Measurements from ENCODE around the gene IL24. TPM values are rescaled to one million over a fixed set of nuclear protein-coding genes. Genes with fewer than 3 reads are reported as not detected.
"Not testable (repeated sequence)": the region's sequence is repeated elsewhere in the genome, so short reads cannot be mapped to it uniquely, and the experiment has no call there.

Gene IL24, protein sequence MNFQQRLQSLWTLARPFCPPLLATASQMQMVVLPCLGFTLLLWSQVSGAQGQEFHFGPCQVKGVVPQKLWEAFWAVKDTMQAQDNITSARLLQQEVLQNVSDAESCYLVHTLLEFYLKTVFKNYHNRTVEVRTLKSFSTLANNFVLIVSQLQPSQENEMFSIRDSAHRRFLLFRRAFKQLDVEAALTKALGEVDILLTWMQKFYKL
- not detected for total RNA-seq

GRCh38 chr1:206897175-206897574, at the start of gene IL24:
IL24 (plus strand) TSS chr1:206897443; CDS start chr1:206897833, 390 bp downstream.
- no peak for DNase-seq (ENCODE audit: low spot score)

DNA sequence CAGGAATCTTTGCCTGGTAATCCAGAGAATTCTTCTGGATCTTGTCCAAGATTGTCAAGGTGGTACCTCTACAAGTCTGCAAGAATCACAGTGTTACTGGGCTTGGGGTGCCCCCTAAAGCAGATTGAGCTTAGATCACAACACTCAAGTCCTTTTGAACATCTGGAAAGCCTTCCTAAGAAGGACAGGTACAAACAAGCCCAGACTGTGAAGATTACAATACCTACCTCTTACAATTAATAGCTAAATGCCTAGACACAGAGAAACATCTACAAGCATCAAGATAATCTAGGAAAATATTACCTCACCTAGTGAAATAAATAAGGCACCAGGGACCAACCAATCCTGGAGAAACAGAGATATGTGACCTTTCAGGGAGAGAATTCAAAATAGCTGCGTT, 49.3 kb upstream of the IL24 start:
- no peak for DNase-seq (ENCODE audit: low spot score)

GRCh38 chr1:206850401-206850800, 46.8 kb upstream of the IL24 start:
- no peak for DNase-seq (ENCODE audit: low spot score)

GRCh38 chr1:206851341-206852010, 45.8 kb upstream of the IL24 start:
- no peak for DNase-seq (ENCODE audit: low spot score)

- not testable (repeated sequence) for DNase-seq (ENCODE audit: low spot score)
Measured at GRCh38 chr1:206852662-206853061, 44.6 kb upstream of the IL24 start.

- not testable (repeated sequence) for DNase-seq (ENCODE audit: low spot score)
Measured at GRCh38 chr1:206853696-206854095, 43.5 kb upstream of the IL24 start.

DNA sequence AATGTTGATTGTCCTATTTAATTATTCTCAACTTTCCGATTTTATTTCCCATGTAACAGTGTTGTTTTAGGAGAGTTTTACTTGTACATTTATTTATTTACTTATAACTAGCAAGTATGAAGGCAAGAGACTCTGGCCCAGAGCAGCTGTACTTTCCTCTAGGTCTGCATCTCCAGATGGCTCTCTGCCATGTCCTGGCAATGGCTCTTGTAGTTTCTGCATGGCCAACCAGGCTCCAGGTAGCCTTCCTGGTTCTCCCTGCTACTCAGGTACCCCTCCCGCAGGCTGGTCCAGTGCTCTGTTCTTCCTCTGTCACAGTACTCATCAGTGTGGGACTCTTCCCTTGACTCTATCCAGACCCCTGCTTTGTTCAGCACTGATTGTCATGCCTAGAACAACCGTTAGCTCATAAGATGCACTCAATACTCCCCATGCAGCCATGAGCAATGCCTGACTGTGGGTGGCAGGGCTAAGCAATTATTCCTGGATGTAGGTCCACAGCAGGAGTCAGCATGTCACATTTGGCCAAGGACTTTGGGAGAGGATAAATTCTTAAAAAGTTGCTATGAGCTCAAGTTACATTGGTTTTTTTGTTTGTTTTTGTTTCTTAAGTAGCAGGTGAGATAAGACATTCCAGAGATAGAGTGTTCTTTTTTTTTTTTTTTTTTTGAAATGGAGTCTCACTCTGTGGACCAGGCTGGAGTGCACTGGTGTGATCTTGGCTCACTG, 42.7 kb upstream of the IL24 start:
- no peak for DNase-seq (ENCODE audit: low spot score)

DNA sequence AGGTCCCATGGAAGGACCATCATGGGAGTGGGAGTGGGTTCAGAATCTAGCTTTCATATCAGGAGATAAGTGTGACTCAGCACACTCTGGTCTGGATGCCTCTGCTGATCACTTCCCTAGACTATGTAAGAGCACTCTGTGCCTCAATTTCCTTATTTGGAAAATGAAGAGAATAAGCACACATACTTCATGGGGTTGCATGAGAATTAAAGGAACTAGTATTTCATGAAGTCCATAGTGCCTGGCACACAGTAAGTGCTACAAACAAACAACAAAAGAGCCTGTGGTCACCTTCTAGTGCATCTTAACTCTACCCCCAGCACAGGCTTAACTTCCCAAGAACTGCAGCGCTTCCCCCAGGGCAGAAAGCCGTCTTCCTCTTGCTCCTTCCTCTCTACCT, 41.4 kb upstream of the IL24 start:
- DNase-seq (ENCODE audit: low spot score): no peak

- DNase-seq (ENCODE audit: low spot score): no peak
Measured at GRCh38 chr1:206856674-206857464, 40.4 kb upstream of the IL24 start.

DNA sequence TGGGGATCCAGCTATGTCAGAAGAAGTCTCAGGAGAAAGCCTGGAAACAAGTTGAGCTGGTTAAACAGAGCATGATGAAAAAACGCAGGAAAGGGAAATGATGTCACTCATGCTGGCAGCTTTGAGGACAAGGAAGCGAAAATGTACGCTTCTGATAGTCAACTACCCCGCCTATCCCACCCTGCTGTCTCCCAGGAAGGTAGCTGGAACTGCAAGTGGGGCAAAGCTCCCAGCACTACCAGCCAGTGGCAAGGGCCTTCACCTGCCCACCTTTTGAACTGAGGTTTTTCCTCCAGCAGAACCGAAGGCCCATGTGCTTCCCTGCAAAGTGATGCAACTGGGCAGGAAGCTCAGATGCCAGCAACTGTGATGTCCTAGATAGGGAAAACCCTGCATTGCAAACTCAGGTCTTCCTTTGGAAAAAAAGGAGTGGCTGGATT, 38.1 kb upstream of the IL24 start:
- no peak for DNase-seq (ENCODE audit: low spot score)

DNA sequence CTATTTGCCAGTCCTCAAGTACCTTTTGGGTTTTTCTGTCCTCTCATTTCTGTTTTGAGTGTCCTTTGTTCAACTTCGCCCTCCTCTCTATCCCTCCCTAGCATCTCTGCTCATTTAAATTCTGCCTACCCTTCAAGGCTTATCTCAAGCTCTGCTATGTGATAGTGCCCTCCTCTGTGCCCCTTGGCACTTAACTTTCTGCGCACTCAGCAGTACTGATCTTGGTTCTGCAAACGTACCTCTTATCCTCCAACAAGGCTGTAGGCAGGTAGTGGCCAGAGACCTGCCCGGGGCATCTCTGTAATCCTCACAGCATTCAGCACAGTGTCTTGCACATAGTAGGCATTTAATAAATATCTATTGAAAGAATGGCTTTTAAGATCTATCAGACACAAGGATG, 37.1 kb upstream of the IL24 start:
- DNase-seq (ENCODE audit: low spot score): no peak

- DNase-seq (ENCODE audit: low spot score): no peak
Measured at GRCh38 chr1:206863266-206863665, 34.0 kb upstream of the IL24 start.

DNA sequence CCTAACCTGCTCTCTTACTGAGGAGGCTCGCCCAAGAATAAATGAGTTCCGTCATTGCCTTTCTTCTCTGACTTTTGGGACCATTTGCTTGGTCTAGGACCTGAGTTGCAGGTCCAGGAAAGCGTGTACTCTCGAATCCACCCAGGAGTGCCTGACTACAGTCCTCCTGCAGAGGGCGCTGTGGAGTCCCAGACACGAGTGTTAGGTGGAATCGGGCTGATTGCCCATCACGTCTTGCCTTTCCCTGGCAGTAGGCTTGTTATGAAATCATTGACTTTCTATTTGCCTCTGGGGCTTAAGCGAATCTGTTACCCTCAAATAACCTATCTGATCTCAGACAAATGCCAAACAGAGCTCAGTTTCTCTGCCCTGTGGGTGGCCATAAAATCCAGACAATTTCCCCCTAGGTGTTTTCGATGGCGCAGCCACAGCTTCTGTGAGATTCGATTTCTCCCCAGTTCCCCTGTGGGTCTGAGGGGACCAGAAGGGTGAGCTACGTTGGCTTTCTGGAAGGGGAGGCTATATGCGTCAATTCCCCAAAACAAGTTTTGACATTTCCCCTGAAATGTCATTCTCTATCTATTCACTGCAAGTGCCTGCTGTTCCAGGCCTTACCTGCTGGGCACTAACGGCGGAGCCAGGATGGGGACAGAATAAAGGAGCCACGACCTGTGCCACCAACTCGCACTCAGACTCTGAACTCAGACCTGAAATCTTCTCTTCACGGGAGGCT, 32.1 kb upstream of the IL24 start, which contains the start of gene IL20:
IL20 (plus strand) TSS at position 685 of the 733 bp plus-strand sequence. CDS start 230 bp downstream, outside the sequence.
- peak; percentile 87 for DNase-seq (ENCODE audit: low spot score)

- DNase-seq (ENCODE audit: low spot score): no peak
Measured at GRCh38 chr1:206866062-206866461, 31.2 kb upstream of the IL24 start.

DNA sequence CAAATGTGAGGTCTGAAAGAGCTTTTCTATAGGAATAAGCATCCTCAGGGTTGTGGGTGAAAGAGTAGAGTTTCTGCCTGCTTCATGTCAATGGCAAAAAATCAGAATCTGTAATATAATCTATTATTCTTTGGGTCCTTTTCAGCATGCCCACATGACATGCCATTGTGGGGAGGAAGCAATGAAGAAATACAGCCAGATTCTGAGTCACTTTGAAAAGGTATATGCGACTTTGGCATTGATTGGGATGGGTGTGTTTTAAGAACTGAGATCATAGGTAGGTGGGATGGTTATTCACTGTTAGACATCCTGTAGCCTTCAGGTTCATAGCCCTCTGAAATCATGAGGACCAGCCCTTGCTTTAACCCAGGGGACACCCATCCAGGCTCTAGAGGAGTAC, 30.0 kb upstream of the IL24 start:
- no peak for DNase-seq (ENCODE audit: low spot score)

- DNase-seq (ENCODE audit: low spot score): no peak
Measured at GRCh38 chr1:206867716-206868115, 29.5 kb upstream of the IL24 start.

DNA sequence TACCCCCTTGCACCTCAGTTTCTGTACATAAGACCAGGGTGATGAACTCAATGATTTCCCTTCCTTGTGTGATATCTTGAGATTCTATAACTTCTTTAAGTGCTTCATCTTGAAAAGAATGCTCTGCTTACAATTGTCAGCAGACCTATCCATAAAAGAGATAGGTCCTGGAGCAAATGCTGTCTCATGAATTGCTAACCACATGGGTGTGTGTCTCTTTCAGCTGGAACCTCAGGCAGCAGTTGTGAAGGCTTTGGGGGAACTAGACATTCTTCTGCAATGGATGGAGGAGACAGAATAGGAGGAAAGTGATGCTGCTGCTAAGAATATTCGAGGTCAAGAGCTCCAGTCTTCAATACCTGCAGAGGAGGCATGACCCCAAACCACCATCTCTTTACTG, 29.0 kb upstream of the IL24 start:
- no peak for DNase-seq (ENCODE audit: low spot score)

GRCh38 chr1:206872139-206872538, 25.1 kb upstream of the IL24 start:
- DNase-seq (ENCODE audit: low spot score): no peak

DNA sequence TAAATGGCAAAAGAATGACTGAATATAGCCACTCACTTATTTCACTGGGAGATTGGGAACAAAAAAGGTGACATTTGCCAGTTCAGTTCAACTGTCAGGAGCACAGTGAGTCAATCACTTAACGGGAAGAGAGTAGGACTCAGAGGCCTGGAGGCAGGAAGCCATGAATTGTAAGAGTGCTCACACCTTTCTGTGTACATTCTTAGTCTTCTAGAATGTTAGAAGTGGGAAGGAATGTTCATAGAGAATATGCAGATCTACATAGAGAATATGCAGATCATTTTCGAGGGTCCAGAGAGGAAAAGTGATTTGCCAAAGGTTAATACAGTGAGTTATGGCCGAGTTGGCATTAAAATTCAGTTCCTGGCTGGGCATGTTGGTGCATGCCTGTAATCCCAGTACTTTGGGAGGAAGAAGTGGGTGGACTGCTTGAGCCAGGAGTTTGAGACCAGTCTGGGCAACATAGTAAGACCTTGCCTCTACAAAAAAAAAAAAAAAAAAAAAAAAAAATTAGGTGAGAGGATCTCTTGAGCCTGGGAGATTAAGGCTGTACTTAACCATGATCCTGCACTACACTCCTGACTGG, 23.5 kb upstream of the IL24 start:
- DNase-seq (ENCODE audit: low spot score): no peak

GRCh38 chr1:206875752-206876377, 21.4 kb upstream of the IL24 start:
- DNase-seq (ENCODE audit: low spot score): no peak
